Tibial nerve (tissue), 4 donors: ENCODE results near the gene TTLL4. TPM values are rescaled to one million over a fixed set of nuclear protein-coding genes. Genes with fewer than 3 reads are reported as not detected.

Experiments
- DNase-seq, 2 donors: peaks; one replicate each; pipeline ENCODE4 v3.0.0-alpha.2; 2019; ENCODE audit warnings: low spot score in 2 of 2
- H3K27ac ChIP-seq, 4 donors: fragments of 200-600 bp; sonication (generic) in 3 of 4; one replicate each; pipeline ENCODE4 v1.5.1; 2017 to 2019; ENCODE audit warnings: mild to moderate bottlenecking in 1 of 4
- H3K27me3 ChIP-seq, 2 donors: fragments of 200-600 bp; sonication (generic) in 1 of 2; one replicate each; pipeline versions ENCODE4 v1.5.1 to v1.6.0; 2017 to 2019
- H3K36me3 ChIP-seq, 3 donors: fragments of 200-600 bp; sonication (generic); one replicate each; pipeline ENCODE4 v1.5.1; 2018 to 2019
- H3K4me1 ChIP-seq, 4 donors: fragments of 200-600 bp; sonication (generic) in 3 of 4; one replicate each; pipeline ENCODE4 v1.5.1; 2017 to 2019
- H3K4me3 ChIP-seq, 4 donors: fragments of 200-600 bp; sonication (generic) in 3 of 4; one replicate each; pipeline ENCODE4 v1.5.1; 2017 to 2019; ENCODE audit warnings: mild to moderate bottlenecking in 1 of 4, moderate library complexity in 1 of 4
- H3K9me3 ChIP-seq, 4 donors: fragments of 200-600 bp; sonication (generic) in 3 of 4; one replicate each; pipeline ENCODE4 v1.5.1; 2017 to 2019
- CTCF ChIP-seq, 5 experiments: fragments of 200-600 bp in 3 of 5; fragments of 450-650 bp in 2 of 5; sonication (generic) in 3 of 5; IDR thresholded peaks; one replicate each; pipeline ENCODE4 v1.5.1; 2016 to 2019; ENCODE audit warnings: antibody characterized with exemption in 5 of 5, mild to moderate bottlenecking in 3 of 5, moderate library complexity in 2 of 5
- EP300 ChIP-seq, 2 donors: sonication (generic); formaldehyde crosslinking; IDR thresholded peaks; one replicate each; pipeline ENCODE4 v1.6.1; 2017; ENCODE audit warnings: antibody characterized with exemption in 2 of 2, mild to moderate bottlenecking in 1 of 2
- POLR2A ChIP-seq, 2 donors: fragments of 450-650 bp; IDR thresholded peaks; one replicate each; pipeline ENCODE4 v1.6.1; 2017; ENCODE audit warnings: antibody characterized with exemption in 2 of 2, mild to moderate bottlenecking in 2 of 2, moderate library complexity in 2 of 2
- WGBS, 2 donors: methylation state at CpG; one replicate each; pipeline ENCODE4 v1.1.5; 2018; 5-methylcytosine and 5-hydroxymethylcytosine counted together
- total RNA-seq, 4 donors: library from RNA; depleted of rRNA; stranded (reverse); fragments of >200 nt; gene quantifications; one replicate each; pipeline ENCODE4 v1.1.0, GENCODE V29; 2016

TTLL4 gene
- total RNA-seq, 4 donors from 2014 or later: 15.3 to 49.6 (median 38.4) TPM

DNA sequence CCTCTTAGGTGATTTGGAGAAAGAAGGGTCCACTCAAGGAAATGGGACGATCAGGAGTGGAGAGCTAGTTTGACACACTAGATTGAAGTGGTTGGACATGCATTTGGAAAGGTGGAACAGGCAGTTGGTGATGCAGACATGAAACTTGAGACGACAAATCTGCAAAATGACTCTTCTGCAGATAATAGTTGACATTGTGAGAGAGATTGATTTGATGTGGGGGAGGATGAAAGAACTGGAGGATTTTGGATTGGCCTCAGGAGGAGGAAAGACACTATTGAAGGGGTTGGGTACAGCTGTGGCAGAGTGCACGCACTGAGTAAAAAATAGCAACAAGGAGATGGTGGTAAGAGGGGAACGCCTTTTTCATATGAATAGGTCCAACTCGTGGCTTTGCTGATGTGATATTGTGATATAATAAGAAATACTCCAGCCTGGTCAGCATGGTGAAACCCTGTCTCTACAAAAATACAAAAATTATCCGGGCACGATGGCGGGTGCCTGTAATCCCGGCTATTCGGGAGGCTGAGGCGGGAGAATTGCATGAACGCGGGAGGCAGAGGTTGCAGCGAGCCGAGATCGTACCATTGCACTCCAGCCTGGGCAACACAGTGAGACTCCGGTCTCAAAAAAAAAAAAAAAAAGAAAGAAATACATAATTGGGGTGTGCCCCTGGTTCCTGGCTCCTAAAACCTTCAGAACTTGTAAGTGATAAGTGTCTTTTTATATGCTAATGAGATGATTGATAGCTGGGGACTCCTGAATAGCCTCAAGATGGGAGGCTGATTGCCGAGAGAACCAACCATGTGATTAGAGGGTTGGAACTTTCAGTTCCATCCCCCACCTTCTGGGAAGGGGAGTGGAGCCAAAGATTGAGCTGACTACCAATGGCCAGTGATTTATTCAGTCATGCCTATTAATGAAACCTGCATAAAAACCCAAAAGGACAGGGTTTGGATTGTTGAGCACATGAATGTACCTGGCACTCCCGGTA is 9.7 kb downstream of the TTLL4 start:
- H3K27ac ChIP-seq: no peak overlapping the region
- no peak for TF ChIP-seq CTCF (IDR thresholded peaks at IDR 0.05)
- no peak for DNase-seq
- peaks cover 0 to 55% (median 11%) of the 10 kb centered on the region in 4 donors for H3K4me1 ChIP-seq
- peaks cover 0 to 24% (median 0%) of the 10 kb centered on the region in 3 donors for H3K36me3 ChIP-seq
- WGBS, 2 donors: 91 to 93% methylated on average over 19 of the region's 19 CpGs
- no peak overlapping the region for H3K4me3 ChIP-seq
- no peaks in the 10 kb centered on the region for H3K27me3 ChIP-seq
- no peaks in the 10 kb centered on the region for H3K9me3 ChIP-seq

- Histone ChIP-seq H3K27ac (peak overlapping the region in 2 of 4 donors; percentile 73 to 83), H3K4me3 (no peak overlapping the region), H3K36me3 (peaks cover 0 to 30% (median 0%) of the 10 kb centered on the region in 3 donors), H3K4me1 (peaks cover 0 to 44% (median 11%) of the 10 kb centered on the region in 4 donors), H3K9me3 (peaks cover 0 to 11% (median 2%) of the 10 kb centered on the region in 4 donors), H3K27me3 (no peaks in the 10 kb centered on the region)
- no peak for DNase-seq
- no peak for TF ChIP-seq POLR2A (IDR thresholded peaks at IDR 0.05)
- TF ChIP-seq CTCF (IDR thresholded peaks at IDR 0.05): no peak
- no peak for TF ChIP-seq EP300 (IDR thresholded peaks at IDR 0.05)
These were observed 10.9 kb downstream of the TTLL4 start for GRCh38 chr2:218721488-218721887.

- Histone ChIP-seq H3K4me3 (no peak overlapping the region), H3K27ac (peak overlapping the region in 2 of 4 donors; percentile 73 to 83), H3K9me3 (peaks cover 0 to 16% (median 2%) of the 10 kb centered on the region in 4 donors), H3K36me3 (peaks cover 0 to 33% (median 0%) of the 10 kb centered on the region in 3 donors), H3K4me1 (peaks cover 0 to 40% (median 10%) of the 10 kb centered on the region in 4 donors), H3K27me3 (no peaks in the 10 kb centered on the region)
- TF ChIP-seq CTCF (IDR thresholded peaks at IDR 0.05) (no peak), EP300 (IDR thresholded peaks at IDR 0.05) (no peak), POLR2A (IDR thresholded peaks at IDR 0.05) (no peak)
- no peak for DNase-seq
- WGBS, 2 donors: 93 to 94% methylated on average over 2 of the region's 2 CpGs
These were observed 11.3 kb downstream of the TTLL4 start for GRCh38 chr2:218721934-218722333.

- 16 to 21% methylated on average over 1 of the region's 1 CpG for WGBS, 2 donors
- Histone ChIP-seq H3K27me3 (no peaks in the 10 kb centered on the region), H3K9me3 (peaks cover 0 to 21% (median 2%) of the 10 kb centered on the region in 4 donors), H3K4me1 (peaks cover 0 to 35% (median 7%) of the 10 kb centered on the region in 4 donors), H3K4me3 (no peak overlapping the region), H3K36me3 (peaks cover 0 to 31% (median 0%) of the 10 kb centered on the region in 3 donors), H3K27ac (peak overlapping the region in 2 of 4 donors; percentile 73 to 83)
- no peak for DNase-seq
- TF ChIP-seq CTCF (IDR thresholded peaks at IDR 0.05) (no peak), POLR2A (IDR thresholded peaks at IDR 0.05) (no peak), EP300 (IDR thresholded peaks at IDR 0.05) (no peak)
These were observed 11.8 kb downstream of the TTLL4 start for GRCh38 chr2:218722419-218722818.
